Measurements from ENCODE around the gene TRIO. TPM values are rescaled to one million over a fixed set of nuclear protein-coding genes. Genes with fewer than 3 reads are reported as not detected.

TRIO gene
- total and polyA plus RNA-seq, 2 of the 8 experiments (the other 6 are each of a cell fraction or from before 2014, with no cell fraction given) = 35.1 to 69.1 TPM

DNA sequence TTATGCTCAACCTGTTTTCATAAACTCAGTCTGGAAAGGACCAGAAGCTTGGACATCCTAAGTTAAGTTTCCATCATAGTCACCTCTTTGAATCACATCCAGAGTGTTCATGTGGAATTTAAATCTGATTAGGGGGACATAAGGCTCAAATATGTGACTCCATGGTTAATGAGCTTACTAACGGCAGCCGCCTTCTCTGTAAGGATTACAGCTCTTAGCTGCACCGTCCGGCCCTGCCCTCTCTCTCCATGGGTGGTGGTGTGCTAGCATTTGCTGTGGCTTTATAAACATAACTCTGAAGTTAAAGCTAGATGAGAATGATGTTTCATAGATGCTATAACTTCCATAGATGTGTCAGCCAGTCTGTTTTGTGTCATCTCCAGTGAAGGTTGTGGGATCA is 156.5 kb downstream of the TRIO start:
- Histone ChIP-seq H3K36me3 (ENCODE audit: control insufficient read depth in 2 of 4, insufficient read depth in 4 of 4, low read length in 3 of 4) (peaks cover 0 to 26% (median 6%) of the 10 kb centered on the region in 4 experiments; a peak in 4 of 8 replicates), H3K79me1 (ENCODE audit: low read depth, low read length) (no peaks in the 10 kb centered on the region; the same call in 1 of the 2 replicates), H3K23ac (ENCODE audit: insufficient read length) (no peak overlapping the region), H3K4me2 (ENCODE audit: insufficient read depth in 1 of 2, low read depth in 2 of 2, low read length in 2 of 2) (no peak overlapping the region), H3K56ac (replicated peaks; ENCODE audit: insufficient read length, low read depth, low read length) (no peak overlapping the region), H2AFZ (ENCODE audit: low read length) (no peak overlapping the region), H2BK120ac (replicated peaks; ENCODE audit: low read depth, low read length) (no peak overlapping the region), H3K18ac (ENCODE audit: extremely low read depth, low read length) (no peak overlapping the region), H3K79me2 (ENCODE audit: control insufficient read depth in 1 of 2, insufficient read depth in 2 of 2, low read length in 2 of 2) (no peaks in the 10 kb centered on the region; a peak in 1 of 4 replicates), H2AK5ac (ENCODE audit: low read depth, low read length) (no peak overlapping the region), H3K27ac (ENCODE audit: low read depth, low read length) (no peak overlapping the region), H2BK5ac (ENCODE audit: low read depth, low read length) (no peak overlapping the region), H3K27me3 (replicated peaks in 1 of 4; ENCODE audit: control insufficient read depth in 3 of 4, extremely low read depth in 1 of 4, insufficient read depth in 3 of 4, low read length in 3 of 4) (no peaks in the 10 kb centered on the region), H2BK12ac (ENCODE audit: low read depth, low read length) (no peak overlapping the region), H2BK20ac (ENCODE audit: low read length) (no peak overlapping the region), H2BK15ac (ENCODE audit: low read length) (no peak overlapping the region), H4K91ac (replicated peaks; ENCODE audit: insufficient read length, low read length) (no peak overlapping the region), H3K9ac (replicated peaks in 1 of 4; ENCODE audit: extremely low read depth in 1 of 4, low read depth in 3 of 4, low read length in 3 of 4) (no peak overlapping the region), H3K4me3 (ENCODE audit: extremely low read depth in 1 of 4, insufficient read depth in 2 of 4, low read depth in 3 of 4, low read length in 4 of 4) (no peak overlapping the region), H3K4me1 (replicated peaks in 1 of 4; ENCODE audit: control insufficient read depth in 3 of 4, insufficient read depth in 4 of 4, low read length in 3 of 4) (no peaks in the 10 kb centered on the region), H4K5ac (ENCODE audit: insufficient read length, low read depth, low read length) (no peak overlapping the region), H4K8ac (ENCODE audit: extremely low read depth, insufficient read depth, low read length) (no peak overlapping the region), H3K9me3 (ENCODE audit: insufficient read depth in 2 of 2, low read depth in 1 of 2, low read length in 1 of 2) (no peaks in the 10 kb centered on the region), H3K4ac (replicated peaks; ENCODE audit: insufficient read length, low read depth, low read length) (no peak overlapping the region), H3K14ac (ENCODE audit: insufficient read length) (no peak overlapping the region), H4K20me1 (replicated peaks in 1 of 2; ENCODE audit: control insufficient read depth in 1 of 2, insufficient read depth in 2 of 2, low read length in 2 of 2) (no peaks in the 10 kb centered on the region), H3K23me2 (ENCODE audit: low read depth, low read length) (no peaks in the 10 kb centered on the region)
- CTCF ChIA-PET (ENCODE audit: partially characterized antibody) = interaction anchor here (1.3 to 1.9 kb wide), 3 partner anchors 186 to 312 kb away, joined by 3 to 5 read pairs (median 5); no protein-coding TSS in a partner anchor
- DNase-seq (ENCODE audit: low read depth in 1 of 2, low spot score in 2 of 2) (no peak), FAIRE-seq (no peak)
- 85% methylated on average over 4 of the region's 4 CpGs; no CpG with 5 or more reads in 1 of the 2 experiments for WGBS, 2 experiments (ENCODE audit: extremely low coverage in 1 of 2, insufficient coverage in 1 of 2, insufficient read length in 1 of 2, insufficient replicate concordance in 2 of 2, low coverage in 1 of 2, low lambda C conversion rate in 2 of 2, missing lambda C conversion rate in 1 of 2)
- TF ChIP-seq FOSL1 (IDR thresholded peaks at IDR 0.05; ENCODE audit: insufficient read depth, low read depth, low read length) (no peak), SP2 (IDR thresholded peaks at IDR 0.05; ENCODE audit: low read length) (no peak), PHF8 (conservative IDR thresholded peaks at IDR 0.05; ENCODE audit: low read depth, low read length) (no peak), NANOG (IDR thresholded peaks at IDR 0.05; ENCODE audit: insufficient read depth, low read depth, low read length, poor library complexity, severe bottlenecking) (no peak), SAP30 (IDR thresholded peaks at IDR 0.05; ENCODE audit: insufficient read depth, insufficient replicate concordance, low read length) (no peak), BACH1 (IDR thresholded peaks at IDR 0.05; ENCODE audit: low read length) (no peak)
- POLR2A ChIA-PET (ENCODE audit: partially characterized antibody) = no interaction called here
